Fibroblast of pulmonary artery (primary cell): Measurements from ENCODE around the gene GDAP2.
A peak's percentile ranks its signal among the peaks of the same experiment; 100 is the strongest.

Source experiments
- DNase-seq: peaks from one replicate; pipeline ENCODE4 v3.0.0-alpha.2; 2010; ENCODE audit warnings: low read depth
- H3K4me3 ChIP-seq: replicated peaks from 2 replicates; pipeline ENCODE4 v1.5.1; 2011; ENCODE audit warnings: low read depth, mild to moderate bottlenecking, control low read depth, low read length, moderate library complexity
- TF ChIP-seq, protein P1 (sequence below): IDR thresholded peaks from 2 replicates; pipeline ENCODE4 v1.5.1; 2011; ENCODE audit warnings: mild to moderate bottlenecking, control low read depth, low read length, inconsistent platforms; ENCODE audit errors: missing control alignments

The GDAP2 gene, protein sequence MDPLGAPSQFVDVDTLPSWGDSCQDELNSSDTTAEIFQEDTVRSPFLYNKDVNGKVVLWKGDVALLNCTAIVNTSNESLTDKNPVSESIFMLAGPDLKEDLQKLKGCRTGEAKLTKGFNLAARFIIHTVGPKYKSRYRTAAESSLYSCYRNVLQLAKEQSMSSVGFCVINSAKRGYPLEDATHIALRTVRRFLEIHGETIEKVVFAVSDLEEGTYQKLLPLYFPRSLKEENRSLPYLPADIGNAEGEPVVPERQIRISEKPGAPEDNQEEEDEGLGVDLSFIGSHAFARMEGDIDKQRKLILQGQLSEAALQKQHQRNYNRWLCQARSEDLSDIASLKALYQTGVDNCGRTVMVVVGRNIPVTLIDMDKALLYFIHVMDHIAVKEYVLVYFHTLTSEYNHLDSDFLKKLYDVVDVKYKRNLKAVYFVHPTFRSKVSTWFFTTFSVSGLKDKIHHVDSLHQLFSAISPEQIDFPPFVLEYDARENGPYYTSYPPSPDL

DNA sequence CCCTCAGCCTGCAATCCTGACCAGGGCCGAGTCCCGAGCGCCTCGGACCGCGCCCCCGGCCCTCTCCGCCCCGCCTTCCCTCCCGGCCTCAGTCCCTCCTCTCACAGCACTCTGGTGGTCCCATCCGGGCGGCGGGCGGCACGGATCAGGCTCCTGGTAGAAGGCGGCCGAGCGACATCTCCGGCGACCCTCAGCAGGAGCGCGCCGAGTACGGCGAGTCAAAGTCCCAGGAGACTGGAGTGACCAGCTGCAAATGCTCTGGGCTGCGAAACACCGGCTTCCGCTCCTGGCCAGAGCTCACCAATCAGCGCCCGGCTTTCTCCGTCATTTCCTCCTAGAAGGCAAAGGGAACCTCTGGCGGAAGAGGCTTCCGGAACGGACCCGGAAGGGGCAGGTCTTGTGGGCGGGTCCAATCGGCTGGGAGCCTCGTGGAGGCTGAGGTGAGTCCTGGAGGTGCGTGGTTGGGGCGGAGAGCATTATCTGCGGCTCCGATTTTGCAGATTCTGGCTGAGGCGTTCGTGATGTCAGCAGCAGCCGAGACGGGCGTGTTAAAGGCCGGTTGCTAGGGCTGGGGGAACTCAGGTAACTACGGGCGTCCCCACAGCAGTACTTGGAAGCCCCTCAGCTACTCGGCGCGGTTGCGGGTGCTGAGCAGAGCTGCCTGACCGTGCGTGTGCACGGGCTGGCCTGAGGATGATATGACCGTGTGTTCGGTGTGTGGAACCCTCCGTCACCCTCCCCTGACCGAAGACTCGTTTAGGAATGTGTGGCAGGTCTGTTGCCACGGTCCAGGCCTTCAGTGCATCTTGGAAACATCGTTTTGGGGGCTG lies at the start of gene GDAP2, which contains the start of gene WDR3:
Gene GDAP2, minus strand, starts transcription at position 279 of the 830 bp plus-strand sequence. CDS start 9,264 bp downstream, outside the sequence.
Gene WDR3, plus strand, starts transcription at position 397 of the 830 bp plus-strand sequence. CDS start 3,581 bp downstream, outside the sequence.
- TF ChIP-seq, protein P1, sequence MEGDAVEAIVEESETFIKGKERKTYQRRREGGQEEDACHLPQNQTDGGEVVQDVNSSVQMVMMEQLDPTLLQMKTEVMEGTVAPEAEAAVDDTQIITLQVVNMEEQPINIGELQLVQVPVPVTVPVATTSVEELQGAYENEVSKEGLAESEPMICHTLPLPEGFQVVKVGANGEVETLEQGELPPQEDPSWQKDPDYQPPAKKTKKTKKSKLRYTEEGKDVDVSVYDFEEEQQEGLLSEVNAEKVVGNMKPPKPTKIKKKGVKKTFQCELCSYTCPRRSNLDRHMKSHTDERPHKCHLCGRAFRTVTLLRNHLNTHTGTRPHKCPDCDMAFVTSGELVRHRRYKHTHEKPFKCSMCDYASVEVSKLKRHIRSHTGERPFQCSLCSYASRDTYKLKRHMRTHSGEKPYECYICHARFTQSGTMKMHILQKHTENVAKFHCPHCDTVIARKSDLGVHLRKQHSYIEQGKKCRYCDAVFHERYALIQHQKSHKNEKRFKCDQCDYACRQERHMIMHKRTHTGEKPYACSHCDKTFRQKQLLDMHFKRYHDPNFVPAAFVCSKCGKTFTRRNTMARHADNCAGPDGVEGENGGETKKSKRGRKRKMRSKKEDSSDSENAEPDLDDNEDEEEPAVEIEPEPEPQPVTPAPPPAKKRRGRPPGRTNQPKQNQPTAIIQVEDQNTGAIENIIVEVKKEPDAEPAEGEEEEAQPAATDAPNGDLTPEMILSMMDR = no peak
- DNase-seq = peak; percentile 97
- H3K4me3 ChIP-seq = peak within 1 kb of the TSS; percentile 86

DNA sequence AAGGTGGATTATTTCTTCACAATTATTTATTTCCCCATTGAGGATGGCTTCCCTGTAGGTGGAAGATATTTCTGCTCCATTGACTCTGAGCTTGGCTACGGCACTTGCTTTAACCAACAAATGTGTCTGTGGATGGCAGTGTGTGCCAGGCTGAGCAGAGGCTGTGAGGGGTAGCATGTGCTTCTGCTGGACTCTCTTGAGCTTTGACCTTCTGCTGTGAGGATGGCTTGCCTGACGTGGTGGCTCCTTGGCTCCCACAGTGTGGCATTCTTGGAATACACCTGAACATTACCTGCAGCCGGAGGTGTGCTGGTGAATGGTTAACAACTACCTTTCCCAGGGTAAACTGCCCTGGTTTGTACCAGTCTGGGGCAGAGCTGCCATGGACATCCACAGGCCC lies 47.0 kb upstream of the GDAP2 start:
- DNase-seq = no peak
- TF ChIP-seq, protein P1 = no peak
- H3K4me3 ChIP-seq = no peak overlapping the region

DNA sequence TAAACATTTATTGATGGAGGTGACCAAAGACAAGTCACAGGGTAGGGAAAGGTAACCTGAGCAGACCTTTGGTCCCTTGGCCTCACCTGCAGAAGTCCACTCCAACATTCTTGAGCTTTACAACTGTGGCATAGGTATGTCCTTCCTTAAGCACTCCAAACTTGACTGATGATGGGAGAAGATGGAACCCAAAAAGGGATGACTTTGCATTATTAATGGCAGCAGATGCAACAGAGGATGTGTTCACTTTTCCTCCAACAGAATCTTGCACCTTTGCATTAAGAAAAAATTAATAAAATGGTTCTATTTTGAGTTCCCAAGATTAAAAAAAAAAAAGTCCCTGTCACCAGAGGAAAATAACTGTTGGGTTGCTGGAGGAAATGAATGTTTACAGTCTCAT lies 42.4 kb upstream of the GDAP2 start:
- no peak for DNase-seq
- TF ChIP-seq, protein P1 = no peak
- H3K4me3 ChIP-seq = no peak overlapping the region

DNA sequence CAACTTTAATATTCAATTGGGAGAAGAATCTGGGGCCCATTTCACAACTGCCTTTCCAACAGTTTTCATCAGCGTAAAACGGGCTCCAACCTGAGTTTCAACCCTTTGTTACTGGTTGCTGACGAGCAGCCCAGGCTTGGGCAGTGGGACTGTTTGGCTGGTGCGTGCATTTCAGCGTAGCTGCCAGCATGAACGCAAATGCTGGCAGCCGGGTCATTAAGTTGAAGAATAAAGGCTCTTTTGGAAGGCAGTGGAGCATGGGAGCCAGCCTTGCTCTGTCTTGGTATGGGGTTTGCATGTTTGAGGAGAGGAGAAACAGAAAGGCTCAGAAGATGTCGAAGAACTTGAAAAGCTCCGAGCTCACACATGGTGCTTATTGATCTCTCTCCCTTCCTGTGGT lies 40.8 kb upstream of the GDAP2 start:
- no peak for DNase-seq
- H3K4me3 ChIP-seq = no peak overlapping the region
- TF ChIP-seq, protein P1 = no peak

DNA sequence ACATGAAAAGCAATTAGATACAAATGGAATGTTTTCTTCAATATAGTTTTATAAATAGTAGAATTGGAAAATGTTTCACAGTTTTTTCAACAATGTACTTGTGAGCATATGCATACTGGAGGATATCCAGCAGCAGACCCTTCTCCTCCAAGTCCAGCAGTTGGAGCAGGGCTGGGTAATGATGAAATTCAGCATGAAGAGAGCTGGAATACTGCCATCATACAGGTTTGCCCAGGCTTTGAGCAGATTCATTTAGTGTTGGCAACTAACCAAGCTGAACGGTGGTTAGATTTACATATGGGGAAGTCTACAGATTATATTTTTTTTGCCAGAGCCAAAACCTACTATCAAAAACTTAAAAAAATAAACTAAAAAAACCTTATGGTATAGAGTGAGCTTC lies 38.5 kb upstream of the GDAP2 start:
- TF ChIP-seq, protein P1 = no peak
- peak; percentile 49 for DNase-seq
- H3K4me3 ChIP-seq = no peak overlapping the region

DNA sequence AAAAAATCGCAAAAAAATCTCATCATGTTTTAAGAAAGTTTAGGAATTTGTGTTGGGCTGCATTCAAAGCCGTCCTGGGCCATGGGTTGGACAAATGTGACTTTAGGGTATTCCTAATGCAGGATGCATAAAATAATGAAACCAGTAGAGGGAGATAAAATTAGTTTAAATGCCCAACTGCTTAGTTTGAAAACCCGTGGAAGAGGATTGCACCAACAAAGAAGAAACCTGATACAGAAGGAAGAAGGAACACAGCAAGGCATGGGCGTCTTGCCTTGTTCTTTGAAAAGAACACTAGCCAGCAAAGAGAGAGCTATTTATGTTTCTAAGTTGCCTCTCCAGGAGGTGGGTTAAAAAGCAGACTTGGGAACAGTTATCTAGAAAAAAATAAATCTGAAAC lies 38.1 kb upstream of the GDAP2 start:
- TF ChIP-seq, protein P1 = peak; percentile 35

More for the DNA sequence above, 38.1 kb upstream of the GDAP2 start:
- DNase-seq = peak; percentile 62
- no peak overlapping the region for H3K4me3 ChIP-seq
